ENCODE results near the gene POLR3K. TPM values are rescaled to one million over a fixed set of nuclear protein-coding genes. Genes with fewer than 3 reads are reported as not detected.

POLR3K gene
- total RNA-seq, 1 donor from 2014 or later = 67.3 TPM

- Mint-ChIP-seq H3K27ac (no peak overlapping the region), H3K4me1 (ENCODE audit: low read depth) (peaks cover 15% of the 10 kb centered on the region), H3K27me3 (ENCODE audit: low read depth) (no peaks in the 10 kb centered on the region), H3K9me3 (no peaks in the 10 kb centered on the region), H3K4me3 (ENCODE audit: low read depth) (no peak overlapping the region), H3K36me3 (ENCODE audit: low read depth) (peaks cover 40% of the 10 kb centered on the region)
- intact Hi-C loops (cut with micrococcal nuclease) = no loop called here
- no peak for DNase-seq (ENCODE audit: low spot score)
Measured at GRCh38 chr16:86483-86952, 33.1 kb upstream of the POLR3K start.

DNA sequence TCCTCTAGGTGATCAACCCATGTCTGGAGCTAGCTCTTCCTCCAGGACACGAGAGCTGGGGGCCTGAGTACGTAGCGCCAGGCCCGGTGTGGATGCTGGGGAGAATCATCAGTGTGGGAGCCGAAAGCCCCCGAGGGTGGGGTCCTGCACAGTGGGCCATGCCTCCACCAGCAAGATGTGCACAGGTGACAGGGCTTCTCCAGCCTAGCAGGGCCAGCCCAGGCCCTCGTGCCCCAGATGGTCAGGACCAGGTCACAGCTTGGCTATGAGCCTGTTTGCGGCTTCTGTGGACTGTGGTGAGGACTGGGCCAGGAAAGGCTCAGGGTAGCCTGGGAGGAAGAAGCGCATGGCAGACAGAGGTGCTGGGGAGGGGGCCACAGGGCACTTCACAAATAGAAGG is 32.5 kb upstream of the POLR3K start:
- H3K4me1 Mint-ChIP-seq (ENCODE audit: low read depth) = peaks cover 15% of the 10 kb centered on the region
- H3K36me3 Mint-ChIP-seq (ENCODE audit: low read depth) = peaks cover 43% of the 10 kb centered on the region

GRCh38 chr16:85407-85782 is 32.0 kb upstream of the POLR3K start:
- Mint-ChIP-seq H3K9me3 (no peaks in the 10 kb centered on the region), H3K27me3 (ENCODE audit: low read depth) (no peaks in the 10 kb centered on the region), H3K27ac (peak overlapping the region; percentile 71), H3K36me3 (ENCODE audit: low read depth) (peaks cover 42% of the 10 kb centered on the region), H3K4me1 (ENCODE audit: low read depth) (peaks cover 15% of the 10 kb centered on the region), H3K4me3 (ENCODE audit: low read depth) (no peak overlapping the region)
- no peak for DNase-seq (ENCODE audit: low spot score)
- intact Hi-C loops (cut with micrococcal nuclease) = no loop called here

More for the DNA sequence above, 32.5 kb upstream of the POLR3K start:
- Mint-ChIP-seq H3K9me3 (no peaks in the 10 kb centered on the region), H3K27ac (no peak overlapping the region), H3K4me3 (ENCODE audit: low read depth) (no peak overlapping the region), H3K27me3 (ENCODE audit: low read depth) (no peaks in the 10 kb centered on the region)
- intact Hi-C loops (cut with micrococcal nuclease) = no loop called here
- DNase-seq (ENCODE audit: low spot score) = no peak

DNA sequence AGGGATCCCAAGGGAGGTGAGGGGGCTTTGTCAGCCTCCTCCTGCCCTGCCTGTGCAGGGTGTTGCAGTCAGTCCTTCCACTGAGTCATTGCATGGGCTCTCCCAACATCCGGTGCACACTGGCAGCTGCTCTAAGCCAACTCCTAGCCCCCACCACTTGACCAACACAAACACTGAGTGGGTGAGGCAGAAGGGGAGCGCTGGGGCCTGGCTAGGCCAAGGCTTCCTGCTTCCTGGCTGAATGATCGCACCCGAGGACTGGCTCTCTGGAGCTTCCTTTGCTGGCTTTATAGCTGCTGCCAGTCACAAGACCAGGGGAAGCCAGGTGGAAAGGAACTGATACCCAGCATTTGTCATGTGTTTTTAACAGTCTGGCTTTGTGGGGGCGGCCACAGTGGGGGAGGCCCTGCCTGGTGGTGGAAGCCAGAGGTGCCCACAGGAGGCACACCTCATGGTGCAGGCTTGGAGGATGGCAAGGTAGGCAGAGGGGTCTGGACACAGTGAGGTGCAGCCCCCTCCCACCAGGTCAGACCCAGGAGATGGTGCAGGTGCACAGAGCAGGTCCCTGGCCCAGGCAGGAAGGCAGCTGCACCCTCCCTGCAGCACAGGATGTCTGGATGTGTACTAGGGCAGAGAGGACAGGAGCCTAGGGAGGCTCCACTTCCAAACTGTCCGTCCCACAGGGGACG is 31.5 kb upstream of the POLR3K start:
- Mint-ChIP-seq H3K4me3 (ENCODE audit: low read depth) (peak overlapping the region; percentile 2), H3K27me3 (ENCODE audit: low read depth) (no peaks in the 10 kb centered on the region), H3K27ac (peak overlapping the region; percentile 71), H3K36me3 (ENCODE audit: low read depth) (peaks cover 41% of the 10 kb centered on the region), H3K4me1 (ENCODE audit: low read depth) (peaks cover 15% of the 10 kb centered on the region), H3K9me3 (no peaks in the 10 kb centered on the region)
- intact Hi-C loops (cut with micrococcal nuclease) = no loop called here
- peak; percentile 36 for DNase-seq (ENCODE audit: low spot score)

DNA sequence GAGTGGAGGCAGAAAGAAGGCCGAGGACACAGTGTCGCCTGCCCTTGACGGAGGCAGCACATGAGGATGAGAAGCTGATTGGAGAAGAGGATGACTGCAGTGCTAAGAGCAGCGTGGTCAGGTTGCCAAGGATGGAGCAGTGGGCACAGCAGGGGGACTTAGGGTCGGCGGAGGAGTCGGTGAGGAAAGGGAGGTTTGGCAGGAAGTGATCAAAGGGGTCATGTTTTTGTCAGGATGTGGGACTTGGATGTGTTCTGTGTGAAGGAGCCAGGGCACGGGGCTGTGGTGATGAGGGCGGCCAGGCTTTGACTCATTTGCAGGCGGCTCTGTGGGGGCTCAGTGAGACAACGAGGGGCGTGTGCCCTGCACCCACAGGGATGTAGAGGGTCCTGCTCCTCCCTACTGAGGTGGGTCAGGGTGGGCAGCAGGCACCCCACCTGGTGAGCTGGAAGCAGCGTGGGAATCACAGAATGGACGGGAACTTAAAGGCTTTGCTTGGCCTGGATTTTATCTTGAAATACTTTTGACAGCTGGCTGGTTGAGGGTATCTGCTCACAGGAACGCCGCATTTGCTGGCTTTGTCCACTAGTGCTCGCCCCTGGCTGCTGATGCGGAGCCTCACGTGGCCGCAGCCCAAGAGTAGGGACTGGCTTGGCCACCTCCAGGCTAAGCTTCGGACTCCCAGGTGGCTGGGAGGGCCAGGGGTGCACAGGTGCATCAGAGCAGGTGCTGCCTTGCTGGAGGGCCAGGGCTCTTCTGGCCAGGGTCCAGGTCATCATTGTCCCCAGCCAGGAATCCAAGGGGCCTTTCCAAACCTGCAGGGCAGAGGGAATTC is 30.6 kb upstream of the POLR3K start:
- Mint-ChIP-seq H3K27me3 (ENCODE audit: low read depth) (no peaks in the 10 kb centered on the region), H3K4me1 (ENCODE audit: low read depth) (peaks cover 22% of the 10 kb centered on the region), H3K36me3 (ENCODE audit: low read depth) (peaks cover 45% of the 10 kb centered on the region), H3K27ac (peak overlapping the region; percentile 71), H3K4me3 (ENCODE audit: low read depth) (no peak overlapping the region), H3K9me3 (no peaks in the 10 kb centered on the region)
- intact Hi-C loops (cut with micrococcal nuclease) = no loop called here
- DNase-seq (ENCODE audit: low spot score) = no peak

DNA sequence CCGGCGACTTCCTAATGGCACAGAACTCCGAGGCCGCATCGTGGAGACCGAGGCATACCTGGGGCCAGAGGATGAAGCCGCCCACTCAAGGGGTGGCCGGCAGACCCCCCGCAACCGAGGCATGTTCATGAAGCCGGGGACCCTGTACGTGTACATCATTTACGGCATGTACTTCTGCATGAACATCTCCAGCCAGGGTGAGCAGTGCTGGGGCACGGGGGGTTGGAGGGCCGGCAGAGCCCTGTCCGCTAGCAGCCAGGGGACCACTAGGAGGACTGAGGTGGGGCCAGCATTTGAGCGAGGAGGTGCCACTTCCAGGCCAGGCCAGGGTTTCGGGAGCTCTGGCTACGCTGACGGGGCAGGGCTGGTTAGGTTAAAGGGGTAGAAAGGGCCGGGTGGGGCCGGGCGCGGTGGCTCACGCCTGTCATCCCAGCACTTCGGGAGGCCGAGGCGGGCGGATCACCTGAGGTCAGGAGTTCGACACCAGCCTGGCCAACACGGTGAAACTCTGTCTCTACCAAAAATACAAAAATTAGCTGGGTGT is 29.7 kb upstream of the POLR3K start:
- H3K9me3 Mint-ChIP-seq = no peaks in the 10 kb centered on the region
- H3K4me3 Mint-ChIP-seq (ENCODE audit: low read depth) = no peak overlapping the region
- peaks cover 24% of the 10 kb centered on the region for H3K4me1 Mint-ChIP-seq (ENCODE audit: low read depth)
- H3K27ac Mint-ChIP-seq = peak overlapping the region; percentile 71
- no peaks in the 10 kb centered on the region for H3K27me3 Mint-ChIP-seq (ENCODE audit: low read depth)
- no peak for DNase-seq (ENCODE audit: low spot score)
- H3K36me3 Mint-ChIP-seq (ENCODE audit: low read depth) = peaks cover 45% of the 10 kb centered on the region
- intact Hi-C loops (cut with micrococcal nuclease) = no loop called here

GRCh38 chr16:79151-80054 is 26.0 kb upstream of the POLR3K start:
- Mint-ChIP-seq H3K27me3 (ENCODE audit: low read depth) (peaks cover 8% of the 10 kb centered on the region), H3K36me3 (ENCODE audit: low read depth) (peaks cover 21% of the 10 kb centered on the region), H3K9me3 (no peaks in the 10 kb centered on the region), H3K4me1 (ENCODE audit: low read depth) (peaks cover 30% of the 10 kb centered on the region), H3K4me3 (ENCODE audit: low read depth) (peak overlapping the region; percentile 92), H3K27ac (peak overlapping the region; percentile 83)
- intact Hi-C loops (cut with micrococcal nuclease) = loop anchor here (2.0 kb wide), 1 partner anchor 27 kb away; the partner anchor contains the start of genes POLR3K and SNRNP25
- DNase-seq (ENCODE audit: low spot score) = no peak

DNA sequence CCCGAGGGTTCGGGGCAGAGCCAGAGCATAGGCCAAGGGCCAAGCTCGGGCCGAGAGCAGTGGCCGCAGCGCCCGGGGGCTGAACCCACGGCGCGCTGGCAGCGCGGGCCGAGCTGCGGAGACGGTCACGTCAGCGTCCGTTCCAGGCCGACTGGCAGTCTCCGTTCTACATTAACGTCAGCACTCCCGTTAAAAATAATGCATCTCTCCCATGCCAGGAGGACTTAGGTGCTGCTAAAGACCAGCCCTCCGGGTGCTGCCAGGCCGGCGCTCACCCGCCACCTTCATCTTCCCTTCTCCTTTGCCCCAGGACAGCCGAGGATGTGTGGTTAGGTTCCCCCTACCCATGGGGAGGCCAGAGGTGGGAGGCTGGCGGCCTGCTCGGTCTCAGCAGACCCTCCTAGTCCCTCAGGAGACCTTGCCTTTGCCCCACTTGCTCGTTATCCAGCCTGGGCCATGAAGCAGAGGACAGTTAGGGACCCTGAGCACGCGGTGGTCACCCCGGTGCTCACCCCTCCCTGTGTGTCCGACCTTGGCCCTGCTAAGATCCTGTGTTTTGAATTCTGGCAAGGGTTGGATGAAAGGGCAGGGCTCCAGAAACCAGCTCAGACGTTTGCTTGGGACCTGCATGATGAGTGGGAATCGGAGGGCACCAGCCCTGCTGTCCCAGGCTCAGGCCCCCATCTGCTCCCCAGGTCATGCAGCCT is 25.2 kb upstream of the POLR3K start:
- H3K9me3 Mint-ChIP-seq = no peaks in the 10 kb centered on the region
- H3K27ac Mint-ChIP-seq = peak overlapping the region; percentile 83
- H3K4me3 Mint-ChIP-seq (ENCODE audit: low read depth) = peak overlapping the region; percentile 92
- intact Hi-C loops (cut with micrococcal nuclease) = loop anchor here (2.0 kb wide), 1 partner anchor 26 kb away; the partner anchor contains the start of genes POLR3K and SNRNP25
- H3K4me1 Mint-ChIP-seq (ENCODE audit: low read depth) = peaks cover 24% of the 10 kb centered on the region
- no peak for DNase-seq (ENCODE audit: low spot score)
- H3K36me3 Mint-ChIP-seq (ENCODE audit: low read depth) = peaks cover 14% of the 10 kb centered on the region
- H3K27me3 Mint-ChIP-seq (ENCODE audit: low read depth) = peaks cover 15% of the 10 kb centered on the region

DNA sequence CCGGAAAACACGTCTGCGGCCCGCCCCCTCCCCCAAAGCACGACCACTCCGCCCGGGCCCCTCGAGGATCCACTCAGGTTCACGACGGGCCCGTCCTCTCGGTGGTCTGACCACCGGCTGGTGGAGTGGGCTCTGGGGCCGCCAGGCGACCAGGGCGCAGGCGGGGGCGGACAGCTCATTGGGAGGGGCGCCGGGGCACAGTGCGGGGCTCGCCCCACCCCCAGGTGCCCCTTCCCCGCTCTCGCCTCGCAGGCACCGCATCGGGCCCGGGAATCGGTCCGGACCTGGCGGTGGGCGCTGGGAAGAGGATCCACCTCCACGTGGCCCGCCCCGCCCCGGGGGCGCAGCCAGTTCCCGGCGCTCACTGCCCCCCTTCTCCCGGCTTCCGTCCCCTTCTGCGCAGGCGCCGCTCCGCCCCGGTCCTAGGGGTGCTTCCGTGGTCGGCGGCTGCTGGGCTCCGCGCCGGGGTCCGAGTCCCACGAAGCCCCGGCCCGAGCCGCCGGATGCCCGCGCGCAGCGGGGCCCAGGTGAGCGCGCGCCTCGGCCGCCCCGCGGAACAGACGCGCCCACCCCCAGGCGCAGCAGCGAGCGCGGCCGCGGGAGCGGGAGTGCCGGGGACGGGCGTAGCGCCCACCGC is 24.5 kb upstream of the POLR3K start, which contains the start of gene MPG:
TSS of gene MPG (plus strand) at position 419 of the 637 bp plus-strand sequence. CDS start at position 504, 85 bp downstream.
- Mint-ChIP-seq H3K27me3 (ENCODE audit: low read depth) (peaks cover 21% of the 10 kb centered on the region), H3K36me3 (ENCODE audit: low read depth) (peaks cover 14% of the 10 kb centered on the region), H3K4me3 (ENCODE audit: low read depth) (peak within 1 kb of the TSS; percentile 92), H3K27ac (peak within 1 kb of the TSS; percentile 83), H3K9me3 (no peaks in the 10 kb centered on the region), H3K4me1 (ENCODE audit: low read depth) (peaks cover 24% of the 10 kb centered on the region)
- intact Hi-C loops (cut with micrococcal nuclease) = loop anchor here (2.0 kb wide), 1 partner anchor 25 kb away; the partner anchor contains the start of genes POLR3K and SNRNP25
- peak; percentile 81 for DNase-seq (ENCODE audit: low spot score)

- no peaks in the 10 kb centered on the region for H3K9me3 Mint-ChIP-seq
- H3K36me3 Mint-ChIP-seq (ENCODE audit: low read depth) = peaks cover 14% of the 10 kb centered on the region
- peaks cover 26% of the 10 kb centered on the region for H3K4me1 Mint-ChIP-seq (ENCODE audit: low read depth)
- peaks cover 23% of the 10 kb centered on the region for H3K27me3 Mint-ChIP-seq (ENCODE audit: low read depth)
- peak overlapping the region; percentile 80 for H3K4me3 Mint-ChIP-seq (ENCODE audit: low read depth)
- DNase-seq (ENCODE audit: low spot score) = peak; percentile 31
- peak overlapping the region; percentile 74 for H3K27ac Mint-ChIP-seq
- intact Hi-C loops (cut with micrococcal nuclease) = no loop called here
Measured at GRCh38 chr16:77273-77806, 23.9 kb upstream of the POLR3K start.
